GM18498 (cell line): ENCODE results near the gene OR2M4.
"Not testable (repeated sequence)": the region's sequence is repeated elsewhere in the genome, so short reads cannot be mapped to it uniquely, and the experiment has no call there.

Experiments used
- ATAC-seq: cut with Tn5 transposase; IDR thresholded peaks from one replicate; pipeline ENCODE4 v1.9.1; 2021; ENCODE audit warnings: mild to moderate bottlenecking, moderate library complexity; ENCODE audit not compliant: unreplicated experiment

OR2M4 gene, protein sequence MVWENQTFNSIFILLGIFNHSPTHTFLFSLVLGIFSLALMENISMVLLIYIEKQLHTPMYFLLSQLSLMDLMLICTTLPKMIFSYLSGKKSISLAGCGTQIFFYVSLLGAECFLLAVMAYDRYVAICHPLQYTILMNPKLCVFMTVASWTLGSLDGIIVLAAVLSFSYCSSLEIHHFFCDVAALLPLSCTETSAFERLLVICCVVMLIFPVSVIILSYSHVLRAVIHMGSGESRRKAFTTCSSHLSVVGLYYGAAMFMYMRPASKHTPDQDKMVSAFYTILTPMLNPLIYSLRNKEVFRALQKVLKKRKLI

GRCh38 chr1:248231117-248231516, at the start of gene OR2M4:
Gene OR2M4 (plus strand): TSS chr1:248231417. CDS start chr1:248238929, 7,512 bp downstream.
- ATAC-seq = no peak

GRCh38 chr1:248183996-248184395, 47.2 kb upstream of the OR2M4 start:
- no peak for ATAC-seq

GRCh38 chr1:248187363-248187762, 43.9 kb upstream of the OR2M4 start:
- no peak for ATAC-seq

GRCh38 chr1:248189026-248189425, 42.2 kb upstream of the OR2M4 start:
- no peak for ATAC-seq

- ATAC-seq = no peak
Observed at GRCh38 chr1:248194117-248194516, 37.1 kb upstream of the OR2M4 start.

GRCh38 chr1:248196965-248197364, 34.3 kb upstream of the OR2M4 start, which contains the start of gene OR2M3:
Gene OR2M3 (plus strand): TSS chr1:248197265. CDS start chr1:248203068, 5,803 bp downstream.
- ATAC-seq = no peak

GRCh38 chr1:248215880-248216279, 15.3 kb upstream of the OR2M4 start:
- ATAC-seq = no peak

GRCh38 chr1:248225537-248225936, 5.7 kb upstream of the OR2M4 start:
- ATAC-seq = no peak

DNA sequence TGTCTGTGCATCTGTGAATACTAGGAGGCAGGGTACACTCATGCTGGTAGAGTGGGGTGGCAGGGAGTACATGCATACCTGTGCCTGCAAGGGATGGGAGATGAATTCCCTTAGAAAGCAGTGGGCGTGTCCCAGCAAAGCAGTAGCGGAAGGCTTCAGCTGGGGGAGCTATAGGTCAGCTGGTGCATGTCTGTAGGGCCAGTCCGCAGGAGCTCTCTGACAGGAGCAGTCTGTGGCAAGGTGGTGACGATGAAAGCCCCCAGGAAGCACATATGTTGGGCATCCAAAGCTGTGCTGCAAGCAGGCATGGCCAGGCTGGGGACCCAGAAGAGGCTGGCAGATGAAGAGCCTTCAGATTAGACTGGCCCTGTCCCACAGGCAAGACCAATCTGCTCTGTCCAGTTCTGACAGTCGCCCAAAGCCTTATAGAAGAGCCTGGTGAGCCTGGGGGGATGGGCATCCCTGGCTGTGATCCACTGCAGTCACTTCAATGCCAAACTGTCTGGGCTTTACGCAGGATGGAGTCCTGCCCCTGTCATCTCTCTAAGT, 1.8 kb upstream of the OR2M4 start:
- ATAC-seq = no peak

DNA sequence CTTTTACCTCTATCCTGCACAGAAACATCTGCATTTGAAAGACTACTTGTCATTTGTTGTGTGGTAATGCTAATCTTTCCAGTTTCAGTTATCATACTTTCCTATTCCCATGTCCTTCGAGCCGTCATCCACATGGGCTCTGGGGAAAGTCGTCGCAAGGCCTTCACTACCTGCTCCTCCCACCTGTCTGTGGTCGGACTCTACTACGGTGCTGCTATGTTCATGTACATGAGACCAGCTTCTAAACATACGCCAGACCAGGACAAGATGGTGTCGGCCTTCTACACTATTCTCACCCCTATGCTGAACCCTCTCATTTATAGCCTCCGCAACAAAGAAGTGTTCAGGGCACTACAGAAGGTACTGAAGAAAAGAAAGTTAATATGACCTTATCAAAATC, 8.3 kb downstream of the OR2M4 start:
- no peak for ATAC-seq

DNA sequence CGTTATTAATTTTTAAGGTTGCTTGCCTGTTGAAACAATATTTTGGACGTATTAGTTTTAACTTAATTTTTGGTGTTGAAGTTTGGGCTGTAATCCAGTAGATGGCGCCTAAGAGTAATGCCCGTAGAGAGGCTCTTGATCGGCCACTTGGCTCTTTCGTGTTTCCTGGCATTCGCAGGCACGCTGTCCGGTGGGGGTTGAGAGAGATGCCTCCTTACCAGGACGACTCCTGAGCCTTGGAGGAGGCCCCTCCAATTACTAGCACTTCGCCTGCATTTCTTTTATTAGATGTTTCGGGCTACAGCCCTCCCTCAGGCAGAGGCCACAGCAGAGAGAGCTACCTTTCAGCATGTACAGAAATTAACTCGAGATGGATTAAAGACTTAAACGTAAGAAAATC, 12.0 kb downstream of the OR2M4 start:
- peak; percentile 84 for ATAC-seq

DNA sequence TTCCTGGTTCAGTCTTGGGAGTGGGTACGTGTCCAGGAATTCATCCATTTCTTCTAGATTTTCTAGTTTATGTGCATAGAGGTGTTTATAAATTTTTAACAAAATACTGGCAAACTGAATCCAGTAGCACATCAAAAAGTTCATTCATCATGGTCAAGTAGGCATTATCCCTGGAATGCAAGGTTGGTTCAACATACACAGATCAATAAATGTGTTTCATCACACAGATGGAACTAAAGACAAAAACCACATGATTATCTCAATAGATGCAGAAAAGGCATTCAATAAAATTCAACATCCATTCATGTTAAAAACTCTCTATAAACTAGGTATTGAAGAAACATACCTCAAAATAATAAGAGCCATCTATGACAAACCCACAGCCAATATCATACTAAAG, 28.1 kb downstream of the OR2M4 start:
- ATAC-seq = not testable (repeated sequence)

DNA sequence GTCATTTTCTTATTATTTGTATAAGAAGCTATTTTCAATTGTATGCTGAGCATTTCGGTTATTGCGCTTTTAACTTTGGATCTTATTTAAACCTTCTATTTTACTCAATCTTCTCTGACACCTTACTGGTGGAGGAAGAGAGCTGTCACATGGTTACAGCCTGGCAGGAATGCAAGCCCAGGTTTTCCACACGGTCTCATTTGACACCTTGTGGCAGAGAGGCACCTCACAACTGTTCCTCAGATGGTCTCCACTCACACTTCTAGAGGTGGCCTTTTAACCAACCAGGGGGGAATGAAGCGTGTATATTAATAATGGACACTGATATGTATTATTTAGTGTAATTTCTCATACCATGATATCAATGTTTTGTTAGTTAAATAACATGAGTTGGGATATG, 37.0 kb downstream of the OR2M4 start:
- no peak for ATAC-seq

DNA sequence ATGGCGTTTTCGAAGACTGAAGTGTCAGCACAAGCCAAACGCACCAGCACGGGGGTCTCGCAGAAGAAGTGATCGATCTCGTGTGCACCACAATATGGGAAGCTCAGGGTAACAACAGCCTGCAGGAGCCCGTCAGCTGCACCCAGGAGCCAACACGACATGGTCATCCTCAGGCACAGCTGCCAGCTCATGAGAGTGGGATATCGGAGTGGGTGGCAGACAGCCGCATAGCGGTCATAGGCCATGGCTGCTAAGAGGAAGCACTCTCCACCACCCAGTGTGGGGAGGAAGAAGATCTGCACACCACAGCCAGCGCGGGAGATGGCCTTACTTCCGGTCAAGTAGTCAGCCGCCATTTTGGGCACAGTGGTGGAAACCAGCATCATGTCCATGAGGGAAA, 42.0 kb downstream of the OR2M4 start:
- not testable (repeated sequence) for ATAC-seq

GRCh38 chr1:248277876-248278275, 46.7 kb downstream of the OR2M4 start, which contains the start of gene OR2T33:
Gene OR2T33 (minus strand): TSS chr1:248277976. CDS start chr1:248273814, 4,162 bp downstream.
- no peak for ATAC-seq

- ATAC-seq = no peak
Observed at GRCh38 chr1:248288391-248288790, 57.2 kb downstream of the OR2M4 start.
